Mesenchymal stem cell (in vitro differentiated cells and primary cell): ENCODE data around the gene TECPR2.
"Not testable (repeated sequence)": the region's sequence is repeated elsewhere in the genome, so short reads cannot be mapped to it uniquely, and the experiment has no call there.

Experiments
- DNase-seq: peaks from one replicate; pipeline ENCODE4 v3.0.0-alpha.2; 2013
- H2AFZ ChIP-seq: one replicate; pipeline ENCODE4 v1.6.1; 2013; ENCODE audit warnings: low read depth, mild to moderate bottlenecking, control low read depth, inconsistent platforms, low read length, moderate library complexity
- H2AK5ac ChIP-seq: 2 replicates; pipeline ENCODE4 v1.6.1; 2013; ENCODE audit warnings: low read length, moderate library complexity, mild to moderate bottlenecking, inconsistent platforms; ENCODE audit not compliant: severe bottlenecking
- H2BK120ac ChIP-seq: one replicate; pipeline ENCODE4 v1.6.1; 2013; ENCODE audit warnings: low read depth, mild to moderate bottlenecking, inconsistent platforms, low read length, moderate library complexity
- H2BK12ac ChIP-seq, 2 experiments: one replicate each; pipeline ENCODE4 v1.6.1; 2013; ENCODE audit warnings: inconsistent platforms in 2 of 2, low read length in 2 of 2, mild to moderate bottlenecking in 2 of 2, moderate library complexity in 2 of 2, control low read depth in 1 of 2
- H2BK15ac ChIP-seq: one replicate; pipeline ENCODE4 v1.6.1; 2013; ENCODE audit warnings: mild to moderate bottlenecking, low read depth, inconsistent platforms; ENCODE audit not compliant: poor library complexity, severe bottlenecking
- H2BK5ac ChIP-seq: 2 replicates; pipeline ENCODE4 v1.6.1; 2013; ENCODE audit warnings: low read depth, mild to moderate bottlenecking, low read length, control low read depth, inconsistent platforms; ENCODE audit not compliant: poor library complexity, severe bottlenecking
- H3K14ac ChIP-seq, 2 experiments: one replicate each; pipeline ENCODE4 v1.6.1; 2013; ENCODE audit warnings: inconsistent platforms in 2 of 2, low read length in 2 of 2, control low read depth in 1 of 2, mild to moderate bottlenecking in 1 of 2, moderate library complexity in 1 of 2
- H3K18ac ChIP-seq, 2 experiments: one replicate each; pipeline ENCODE4 v1.6.1; 2013; ENCODE audit warnings: inconsistent platforms in 2 of 2, low read length in 2 of 2, control low read depth in 1 of 2, low read depth in 1 of 2, mild to moderate bottlenecking in 1 of 2
- H3K23ac ChIP-seq, 2 experiments: one replicate each; pipeline ENCODE4 v1.6.1; 2013; ENCODE audit warnings: inconsistent platforms in 2 of 2, low read length in 2 of 2, mild to moderate bottlenecking in 2 of 2, moderate library complexity in 2 of 2, control low read depth in 1 of 2
- H3K27ac ChIP-seq: 2 replicates; pipeline ENCODE4 v1.5.1; 2013; ENCODE audit warnings: mild to moderate bottlenecking, moderate library complexity, low read length, control low read depth, inconsistent platforms; ENCODE audit not compliant: poor library complexity, severe bottlenecking
- H3K27me3 ChIP-seq, 2 experiments: 2 replicates each; pipeline versions ENCODE4 v1.6.1 to v1.7.0; 2013; ENCODE audit warnings: low read length in 2 of 2, mild to moderate bottlenecking in 2 of 2, moderate library complexity in 2 of 2, control low read depth in 1 of 2, inconsistent platforms in 1 of 2; ENCODE audit not compliant: control insufficient read depth in 1 of 2, insufficient read depth in 1 of 2
- H3K36me3 ChIP-seq, 2 experiments: 2 replicates each; pipeline versions ENCODE4 v1.6.1 to v1.7.0; 2013; ENCODE audit warnings: low read length in 2 of 2, control low read depth in 1 of 2, inconsistent platforms in 1 of 2, low read depth in 1 of 2, mild to moderate bottlenecking in 1 of 2; ENCODE audit not compliant: insufficient read depth in 2 of 2, control insufficient read depth in 1 of 2
- H3K4ac ChIP-seq, 2 experiments: one replicate each; pipeline ENCODE4 v1.6.1; 2013; ENCODE audit warnings: inconsistent platforms in 2 of 2, low read length in 2 of 2, mild to moderate bottlenecking in 2 of 2, moderate library complexity in 2 of 2, control low read depth in 1 of 2, low read depth in 1 of 2
- H3K4me1 ChIP-seq: 2 replicates; pipeline ENCODE4 v1.6.1; 2013; ENCODE audit warnings: low read depth, low read length, control low read depth; ENCODE audit not compliant: control insufficient read depth, insufficient read depth
- H3K4me2 ChIP-seq: 2 replicates; pipeline ENCODE4 v1.6.1; 2013; ENCODE audit warnings: low read length, mild to moderate bottlenecking, inconsistent platforms; ENCODE audit not compliant: poor library complexity, severe bottlenecking
- H3K4me3 ChIP-seq, 2 experiments: 2 replicates each; pipeline versions ENCODE4 v1.5.1 to v1.7.0; 2013; ENCODE audit warnings: low read length in 2 of 2, mild to moderate bottlenecking in 2 of 2, control low read depth in 1 of 2, low read depth in 1 of 2; ENCODE audit not compliant: insufficient read depth in 1 of 2
- H3K79me1 ChIP-seq: replicated peaks from 2 replicates; pipeline ENCODE4 v1.6.1; 2013; ENCODE audit warnings: mild to moderate bottlenecking, control low read depth, low read length, inconsistent platforms; ENCODE audit not compliant: poor library complexity, severe bottlenecking
- H3K9ac ChIP-seq: 2 replicates; pipeline ENCODE4 v1.7.0; 2013; ENCODE audit warnings: mild to moderate bottlenecking, low read length, moderate library complexity
- H3K9me3 ChIP-seq: 2 replicates; pipeline ENCODE4 v1.7.0; 2013; ENCODE audit warnings: mild to moderate bottlenecking, low read length; ENCODE audit not compliant: control insufficient read depth
- H4K8ac ChIP-seq: one replicate; pipeline ENCODE4 v1.6.1; 2013; ENCODE audit warnings: inconsistent platforms, mild to moderate bottlenecking, low read length, moderate library complexity
- H4K91ac ChIP-seq: one replicate; pipeline ENCODE4 v1.6.1; 2013; ENCODE audit warnings: mild to moderate bottlenecking, low read length, inconsistent platforms
- WGBS: methylation state at CpG from one replicate; pipeline ENCODE4 v1.1.7; 2013; ENCODE audit warnings: mixed read lengths; 5-methylcytosine and 5-hydroxymethylcytosine counted together

TECPR2 gene

GRCh38 chr14:102329381-102329780 is 33.4 kb upstream of the TECPR2 start:
- not testable (repeated sequence) for H3K9me3 ChIP-seq, H4K91ac ChIP-seq, H3K27me3 ChIP-seq, H2BK12ac ChIP-seq, DNase-seq, H4K8ac ChIP-seq, H3K14ac ChIP-seq, H3K23ac ChIP-seq, H3K4ac ChIP-seq, H3K4me1 ChIP-seq, H2AFZ ChIP-seq, H2AK5ac ChIP-seq, H3K79me1 ChIP-seq, H2BK120ac ChIP-seq, H3K4me2 ChIP-seq, H3K9ac ChIP-seq, H2BK15ac ChIP-seq, H3K27ac ChIP-seq, H3K4me3 ChIP-seq, H2BK5ac ChIP-seq, H3K18ac ChIP-seq
- 96% methylated on average over 6 of the region's 6 CpGs for WGBS
- H3K36me3 ChIP-seq: peaks cover 29 to 36% of the 10 kb centered on the region in 2 experiments

GRCh38 chr14:102330806-102331205 is 31.9 kb upstream of the TECPR2 start:
- DNase-seq: no peak
- Histone ChIP-seq H3K4me3 (no peak overlapping the region), H4K8ac (no peak overlapping the region), H3K36me3 (peaks cover 39 to 40% of the 10 kb centered on the region in 2 experiments), H2BK5ac (no peak overlapping the region), H3K79me1 (peaks cover 7% of the 10 kb centered on the region), H3K9me3 (no peaks in the 10 kb centered on the region), H2AK5ac (no peak overlapping the region), H3K27me3 (no peaks in the 10 kb centered on the region), H2BK12ac (no peak overlapping the region), H3K23ac (no peak overlapping the region), H3K18ac (no peak overlapping the region), H2BK120ac (no peak overlapping the region), H4K91ac (no peak overlapping the region), H3K4me2 (no peak overlapping the region), H2BK15ac (no peak overlapping the region), H2AFZ (no peak overlapping the region), H3K27ac (no peak overlapping the region), H3K4me1 (peaks cover 8% of the 10 kb centered on the region), H3K14ac (no peak overlapping the region), H3K9ac (no peak overlapping the region), H3K4ac (no peak overlapping the region)
- whole genome bisulfite sequencing: 95% methylated on average over 5 of the region's 8 CpGs

- no peak overlapping the region for H2AFZ ChIP-seq
- H3K14ac ChIP-seq: no peak overlapping the region
- H3K79me1 ChIP-seq: peaks cover 5% of the 10 kb centered on the region
- H3K18ac ChIP-seq: no peak overlapping the region
- H3K27me3 ChIP-seq: no peaks in the 10 kb centered on the region
- H2BK12ac ChIP-seq: no peak overlapping the region
- H3K23ac ChIP-seq: no peak overlapping the region
- H3K9me3 ChIP-seq: no peaks in the 10 kb centered on the region
- 83% methylated on average over 7 of the region's 7 CpGs for WGBS
- H3K36me3 ChIP-seq: peaks cover 40 to 54% of the 10 kb centered on the region in 2 experiments
- no peak overlapping the region for H3K4ac ChIP-seq
- H3K4me1 ChIP-seq: no peaks in the 10 kb centered on the region
- H3K9ac ChIP-seq: no peak overlapping the region
- H2BK120ac ChIP-seq: no peak overlapping the region
- H2BK5ac ChIP-seq: no peak overlapping the region
- H3K27ac ChIP-seq: no peak overlapping the region
- H2BK15ac ChIP-seq: no peak overlapping the region
- H4K8ac ChIP-seq: no peak overlapping the region
- no peak overlapping the region for H3K4me2 ChIP-seq
- H4K91ac ChIP-seq: no peak overlapping the region
- DNase-seq: no peak
- H2AK5ac ChIP-seq: no peak overlapping the region
- H3K4me3 ChIP-seq: no peak overlapping the region
These were observed 29.4 kb upstream of the TECPR2 start for GRCh38 chr14:102333390-102333789.

GRCh38 chr14:102333795-102334705 is 28.7 kb upstream of the TECPR2 start:
- no peak overlapping the region for H3K14ac ChIP-seq
- no peak overlapping the region for H3K23ac ChIP-seq

More at GRCh38 chr14:102333795-102334705, 28.7 kb upstream of the TECPR2 start:
- DNase-seq: no peak
- H2AK5ac ChIP-seq: no peak overlapping the region
- no peak overlapping the region for H3K4me2 ChIP-seq
- no peak overlapping the region for H2BK120ac ChIP-seq
- no peaks in the 10 kb centered on the region for H3K27me3 ChIP-seq
- no peak overlapping the region for H2BK12ac ChIP-seq
- no peak overlapping the region for H2BK5ac ChIP-seq
- H4K8ac ChIP-seq: no peak overlapping the region
- no peak overlapping the region for H3K18ac ChIP-seq
- H4K91ac ChIP-seq: no peak overlapping the region
- H3K4me1 ChIP-seq: no peaks in the 10 kb centered on the region
- WGBS: 94% methylated on average over 11 of the region's 13 CpGs
- H3K4ac ChIP-seq: no peak overlapping the region
- no peak overlapping the region for H3K4me3 ChIP-seq
- no peak overlapping the region for H2AFZ ChIP-seq
- H2BK15ac ChIP-seq: no peak overlapping the region
- H3K79me1 ChIP-seq: peaks cover 5% of the 10 kb centered on the region
- no peak overlapping the region for H3K27ac ChIP-seq
- H3K9ac ChIP-seq: no peak overlapping the region
- peaks cover 47 to 59% of the 10 kb centered on the region in 2 experiments for H3K36me3 ChIP-seq
- H3K9me3 ChIP-seq: no peaks in the 10 kb centered on the region
